VCaP (cell line): ENCODE data around the gene WNT7B.

Experiments used
- H3K27ac ChIP-seq: fragments of 450-650 bp; 2 replicates; pipeline ENCODE4 v1.5.1; 2017
- TF ChIP-seq, protein P1 (sequence below): fragments of 450-650 bp; conservative IDR thresholded peaks from 2 replicates; pipeline ENCODE4 v1.5.1; 2017; ENCODE audit warnings: mild to moderate bottlenecking, moderate library complexity

The WNT7B gene

DNA sequence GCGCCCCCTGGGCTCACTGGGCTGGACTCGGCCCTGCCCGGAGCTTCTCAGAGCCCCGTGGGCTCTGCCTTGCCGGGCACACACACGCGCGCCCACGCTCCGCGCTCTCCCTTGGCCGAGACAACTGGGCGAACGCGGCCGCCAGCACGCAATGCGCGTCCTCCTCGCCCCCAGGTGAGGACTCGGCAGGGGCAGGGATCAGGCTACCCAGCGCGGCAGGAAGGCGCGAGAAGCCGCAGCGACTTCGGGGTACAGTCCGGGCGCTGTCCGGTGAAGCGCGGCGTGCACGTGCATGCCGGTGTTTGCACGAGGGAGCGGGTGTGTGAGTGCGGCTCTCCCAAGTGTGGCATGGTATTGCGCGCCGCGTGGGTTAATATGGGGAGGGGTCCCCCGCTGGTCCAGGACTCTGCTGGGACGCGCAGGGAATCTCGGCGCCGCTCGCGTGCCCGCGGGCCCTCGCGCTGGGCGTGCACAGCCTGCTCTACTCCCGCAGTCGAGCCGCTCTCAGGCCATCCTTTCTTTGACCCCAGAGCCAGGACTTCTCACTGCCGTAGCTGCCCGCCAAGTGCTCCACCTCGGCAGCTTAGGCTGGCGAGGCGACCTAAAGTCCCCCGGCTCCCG is 5.4 kb downstream of the WNT7B start:
- TF ChIP-seq, protein P1, sequence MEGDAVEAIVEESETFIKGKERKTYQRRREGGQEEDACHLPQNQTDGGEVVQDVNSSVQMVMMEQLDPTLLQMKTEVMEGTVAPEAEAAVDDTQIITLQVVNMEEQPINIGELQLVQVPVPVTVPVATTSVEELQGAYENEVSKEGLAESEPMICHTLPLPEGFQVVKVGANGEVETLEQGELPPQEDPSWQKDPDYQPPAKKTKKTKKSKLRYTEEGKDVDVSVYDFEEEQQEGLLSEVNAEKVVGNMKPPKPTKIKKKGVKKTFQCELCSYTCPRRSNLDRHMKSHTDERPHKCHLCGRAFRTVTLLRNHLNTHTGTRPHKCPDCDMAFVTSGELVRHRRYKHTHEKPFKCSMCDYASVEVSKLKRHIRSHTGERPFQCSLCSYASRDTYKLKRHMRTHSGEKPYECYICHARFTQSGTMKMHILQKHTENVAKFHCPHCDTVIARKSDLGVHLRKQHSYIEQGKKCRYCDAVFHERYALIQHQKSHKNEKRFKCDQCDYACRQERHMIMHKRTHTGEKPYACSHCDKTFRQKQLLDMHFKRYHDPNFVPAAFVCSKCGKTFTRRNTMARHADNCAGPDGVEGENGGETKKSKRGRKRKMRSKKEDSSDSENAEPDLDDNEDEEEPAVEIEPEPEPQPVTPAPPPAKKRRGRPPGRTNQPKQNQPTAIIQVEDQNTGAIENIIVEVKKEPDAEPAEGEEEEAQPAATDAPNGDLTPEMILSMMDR = no peak
- no peak overlapping the region for H3K27ac ChIP-seq

DNA sequence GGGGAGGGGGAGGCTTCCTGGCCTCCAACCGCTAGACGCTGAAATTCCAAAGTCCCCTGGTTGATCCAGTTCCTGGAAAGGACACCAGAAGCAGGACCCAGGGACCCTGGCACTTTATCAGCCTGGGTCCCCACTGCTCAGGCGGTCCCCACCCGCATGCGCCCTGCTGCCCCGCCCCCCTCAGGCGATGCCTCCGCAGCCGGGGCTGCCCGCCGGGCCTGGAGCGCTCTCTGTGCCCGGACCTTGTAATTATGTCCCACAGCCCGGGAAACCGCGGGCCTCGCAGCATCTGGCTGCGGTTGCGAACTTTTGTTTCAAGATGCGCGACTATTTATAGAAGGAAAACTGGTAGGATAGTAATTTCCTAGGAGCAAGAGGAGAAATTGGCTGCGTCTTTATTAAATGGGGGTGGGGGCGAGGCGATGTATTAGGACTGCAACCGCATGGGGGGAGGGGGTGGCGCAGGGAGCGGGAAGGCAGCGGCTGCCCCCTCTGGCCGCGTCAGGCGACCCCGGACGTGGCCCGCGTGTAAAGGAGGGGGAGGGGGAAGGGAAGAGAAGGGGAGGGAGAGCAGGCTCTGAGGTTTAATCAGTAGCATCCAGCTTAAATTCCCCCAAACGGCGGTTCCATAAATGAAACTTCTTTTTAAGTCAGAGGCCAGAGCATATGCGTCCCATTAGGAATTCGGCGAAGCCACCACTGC is 6.1 kb downstream of the WNT7B start:
- TF ChIP-seq, protein P1 = no peak
- no peak overlapping the region for H3K27ac ChIP-seq

DNA sequence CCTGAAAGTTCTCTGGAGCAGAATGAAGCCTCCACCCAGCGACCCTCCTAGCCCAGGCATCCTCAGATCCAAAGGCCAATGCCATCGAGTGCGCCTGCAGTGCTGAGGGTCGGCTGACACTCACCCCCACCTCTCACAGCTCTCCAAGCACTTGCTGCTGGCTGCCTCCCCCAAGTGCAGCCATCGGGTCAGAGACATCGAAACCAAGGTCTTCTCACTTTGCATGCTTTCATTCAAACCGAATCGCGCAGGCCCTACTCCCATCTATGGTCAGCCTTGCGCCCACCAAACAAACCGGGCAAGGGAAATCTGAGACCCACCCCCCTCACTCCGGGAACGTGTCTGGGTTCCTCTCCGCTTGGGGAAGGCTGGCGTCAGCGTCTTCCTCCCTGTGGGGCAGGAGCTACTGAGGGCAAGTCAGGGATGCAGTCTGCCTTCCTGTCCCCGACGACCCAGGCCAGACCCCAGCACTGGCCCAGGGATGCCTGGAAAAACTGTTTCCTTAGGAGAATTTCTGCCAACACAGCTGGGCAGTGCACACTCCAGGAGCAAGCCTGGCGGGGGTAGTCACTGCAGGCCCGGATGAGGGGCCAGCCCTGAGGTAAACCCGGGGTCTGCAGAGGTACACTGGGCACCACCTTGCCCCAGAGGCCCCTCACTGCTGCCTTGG is 7.0 kb downstream of the WNT7B start:
- TF ChIP-seq, protein P1 = no peak
- no peak overlapping the region for H3K27ac ChIP-seq

DNA sequence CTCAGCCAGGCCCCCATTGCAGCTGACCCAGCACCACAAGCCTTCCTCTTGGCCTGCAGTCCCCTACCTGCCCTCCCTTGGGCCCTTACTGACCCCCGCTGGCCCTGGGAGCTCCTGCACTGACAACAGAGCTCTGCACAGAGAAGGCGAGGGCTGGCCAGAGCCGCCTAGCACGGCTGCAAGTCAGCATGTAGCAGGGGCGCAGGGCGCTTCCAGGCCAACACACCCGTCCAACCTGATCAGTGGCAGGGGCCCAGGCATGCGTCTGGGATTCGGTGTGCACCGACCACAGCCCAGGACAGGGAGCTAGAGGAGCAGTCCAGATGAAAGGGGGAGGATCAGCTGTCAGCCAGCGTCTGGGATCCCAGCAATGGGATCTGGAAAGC is 7.6 kb downstream of the WNT7B start:
- TF ChIP-seq, protein P1 = no peak
- H3K27ac ChIP-seq = no peak overlapping the region

DNA sequence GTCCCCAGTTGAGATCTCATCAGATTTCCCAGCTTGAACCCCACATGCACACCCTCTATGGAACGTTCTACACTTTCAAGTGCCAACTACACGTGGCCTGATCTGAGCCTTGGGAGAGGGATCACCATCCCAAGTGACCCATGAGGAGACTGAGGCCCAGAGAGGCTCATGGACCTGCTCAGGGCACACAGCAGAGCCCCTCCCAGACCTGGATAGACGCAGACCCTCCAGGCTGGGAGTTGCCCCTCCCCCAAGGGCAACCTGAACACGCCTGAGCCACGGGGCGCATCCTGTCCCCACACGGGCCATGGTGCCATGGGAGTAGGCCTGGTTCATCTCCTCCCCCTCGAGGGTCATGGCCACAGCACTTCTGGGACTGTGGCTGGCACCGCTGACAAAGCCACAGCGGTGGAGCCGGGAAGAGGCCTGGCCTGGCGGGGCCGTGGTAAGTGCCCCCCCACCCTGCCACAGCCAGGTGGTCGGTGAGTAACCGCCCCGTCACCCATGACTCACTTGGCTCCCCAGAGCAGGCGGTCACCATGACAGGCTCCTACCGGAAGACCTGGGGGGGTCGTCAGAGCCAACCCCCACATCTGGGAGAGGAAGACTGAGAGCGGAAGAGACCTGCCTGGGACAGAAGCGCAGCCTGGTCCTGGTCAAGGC is 8.1 kb downstream of the WNT7B start:
- TF ChIP-seq, protein P1 = no peak
- no peak overlapping the region for H3K27ac ChIP-seq

DNA sequence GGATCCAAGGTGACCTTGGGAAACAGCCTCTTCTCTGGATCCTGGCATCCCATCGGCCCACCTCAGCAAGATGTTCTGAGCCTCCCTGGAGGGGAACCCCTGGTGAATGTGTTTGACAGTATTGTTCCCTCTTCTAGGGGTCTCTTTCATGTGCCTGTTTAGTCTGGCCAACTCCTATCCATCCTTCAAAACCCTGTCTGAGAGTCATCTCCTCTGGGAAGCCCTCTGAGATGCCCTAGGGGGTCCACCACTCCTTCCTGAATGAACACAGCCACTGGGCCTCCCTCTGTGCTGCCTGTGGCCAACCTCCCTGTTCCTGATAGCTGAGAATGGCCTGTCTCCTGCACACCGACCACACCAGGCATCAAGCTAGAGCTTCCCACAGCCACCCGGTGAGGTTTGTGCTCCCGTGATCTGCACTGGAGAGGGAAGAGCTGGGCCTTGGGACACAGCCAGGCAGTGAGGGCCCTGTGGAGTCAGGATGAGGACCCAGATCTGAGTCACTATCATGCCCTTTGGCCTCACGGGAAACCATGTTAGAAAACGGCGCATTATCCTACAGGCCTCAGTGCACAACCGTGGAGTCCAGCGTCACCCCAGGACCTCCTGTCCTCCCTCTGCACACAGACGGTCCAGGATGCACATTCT is 8.8 kb downstream of the WNT7B start:
- TF ChIP-seq, protein P1 = no peak
- no peak overlapping the region for H3K27ac ChIP-seq
